ENCODE results near the gene TOM1L2. TPM values are rescaled to one million over a fixed set of nuclear protein-coding genes. Genes with fewer than 3 reads are reported as not detected.

The TOM1L2 gene
- total RNA-seq, 4 donors from 2014 or later = 15.6 to 85.9 (median 34.9) TPM

DNA sequence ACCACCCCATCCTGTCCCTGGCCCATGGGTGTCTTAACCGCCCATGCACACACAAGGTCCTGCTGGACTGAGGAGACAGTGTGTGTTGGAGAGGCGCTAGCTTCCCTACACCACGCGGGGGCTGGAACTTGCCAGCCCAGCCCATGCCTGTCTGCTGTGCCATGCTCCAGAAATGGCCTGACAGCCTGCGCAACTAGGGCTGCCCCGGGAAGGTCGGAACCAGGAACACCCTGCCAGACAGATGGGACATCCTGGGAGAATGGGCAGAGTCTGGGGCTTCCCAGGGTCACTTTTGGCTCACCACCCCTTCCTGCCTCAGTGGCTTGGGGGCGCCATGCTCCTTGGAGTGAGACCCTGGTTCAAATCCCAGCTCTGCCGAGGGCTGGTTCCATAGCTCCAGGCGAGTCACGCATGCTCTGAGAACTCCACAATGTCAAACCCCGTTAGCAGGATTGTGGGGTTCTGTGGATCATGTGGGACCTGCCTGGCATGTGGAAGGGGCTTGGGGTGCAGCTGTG, 171.6 kb downstream of the TOM1L2 start:
- no peaks in the 10 kb centered on the region for H3K27me3 ChIP-seq
- no peak for DNase-seq
- no peak overlapping the region for H3K4me3 ChIP-seq
- no peaks in the 10 kb centered on the region for H3K9me3 ChIP-seq
- TF ChIP-seq, protein P1, sequence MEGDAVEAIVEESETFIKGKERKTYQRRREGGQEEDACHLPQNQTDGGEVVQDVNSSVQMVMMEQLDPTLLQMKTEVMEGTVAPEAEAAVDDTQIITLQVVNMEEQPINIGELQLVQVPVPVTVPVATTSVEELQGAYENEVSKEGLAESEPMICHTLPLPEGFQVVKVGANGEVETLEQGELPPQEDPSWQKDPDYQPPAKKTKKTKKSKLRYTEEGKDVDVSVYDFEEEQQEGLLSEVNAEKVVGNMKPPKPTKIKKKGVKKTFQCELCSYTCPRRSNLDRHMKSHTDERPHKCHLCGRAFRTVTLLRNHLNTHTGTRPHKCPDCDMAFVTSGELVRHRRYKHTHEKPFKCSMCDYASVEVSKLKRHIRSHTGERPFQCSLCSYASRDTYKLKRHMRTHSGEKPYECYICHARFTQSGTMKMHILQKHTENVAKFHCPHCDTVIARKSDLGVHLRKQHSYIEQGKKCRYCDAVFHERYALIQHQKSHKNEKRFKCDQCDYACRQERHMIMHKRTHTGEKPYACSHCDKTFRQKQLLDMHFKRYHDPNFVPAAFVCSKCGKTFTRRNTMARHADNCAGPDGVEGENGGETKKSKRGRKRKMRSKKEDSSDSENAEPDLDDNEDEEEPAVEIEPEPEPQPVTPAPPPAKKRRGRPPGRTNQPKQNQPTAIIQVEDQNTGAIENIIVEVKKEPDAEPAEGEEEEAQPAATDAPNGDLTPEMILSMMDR (IDR thresholded peaks at IDR 0.05) = no peak
- no peak for TF ChIP-seq POLR2A (IDR thresholded peaks at IDR 0.05)
- no peaks in the 10 kb centered on the region for H3K36me3 ChIP-seq
- intact Hi-C loops (cut with DNase I; ENCODE audit: low total_unique reads) = no loop called here
- H3K4me1 ChIP-seq = no peaks in the 10 kb centered on the region
- H3K27ac ChIP-seq = no peak overlapping the region

DNA sequence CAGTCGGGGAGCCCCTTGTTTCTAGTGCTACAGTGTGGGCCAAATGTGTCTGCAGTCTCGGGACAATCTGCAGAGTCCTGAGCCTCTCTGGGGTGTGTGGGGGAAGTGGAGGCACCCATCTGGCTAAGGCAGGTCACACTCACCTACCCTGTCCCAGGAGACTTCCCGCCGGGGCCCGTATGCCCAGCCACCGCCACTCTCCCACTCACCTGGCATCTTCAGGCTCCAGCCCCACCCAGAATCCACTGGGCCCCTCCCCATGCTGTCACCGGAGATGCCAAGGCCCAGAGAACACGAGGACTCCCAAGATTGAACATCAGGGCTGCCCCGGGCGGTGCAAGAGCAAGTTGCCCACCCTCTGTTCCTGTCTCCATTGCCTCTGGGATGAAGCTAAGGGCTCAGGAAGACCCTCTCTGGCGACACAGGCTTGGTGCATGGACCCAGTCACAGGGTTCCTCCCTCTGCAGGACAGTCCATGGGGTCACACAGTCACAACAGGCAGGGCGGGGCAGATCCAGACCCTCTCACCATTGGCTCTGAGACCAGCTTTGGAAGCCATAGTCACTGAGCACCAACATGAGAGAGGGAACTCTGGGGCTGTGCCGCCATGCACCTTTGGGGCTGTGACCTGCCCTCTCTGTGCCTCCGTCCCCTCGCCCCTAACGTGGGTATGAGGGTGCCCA, 173.5 kb downstream of the TOM1L2 start:
- TF ChIP-seq, protein P1 (IDR thresholded peaks at IDR 0.05) = no peak
- no peak for TF ChIP-seq POLR2A (IDR thresholded peaks at IDR 0.05)
- H3K27ac ChIP-seq = no peak overlapping the region
- no peaks in the 10 kb centered on the region for H3K4me1 ChIP-seq
- H3K36me3 ChIP-seq = no peaks in the 10 kb centered on the region
- H3K9me3 ChIP-seq = no peaks in the 10 kb centered on the region
- intact Hi-C loops (cut with DNase I; ENCODE audit: low total_unique reads) = no loop called here
- no peak overlapping the region for H3K4me3 ChIP-seq
- DNase-seq = no peak
- no peaks in the 10 kb centered on the region for H3K27me3 ChIP-seq

DNA sequence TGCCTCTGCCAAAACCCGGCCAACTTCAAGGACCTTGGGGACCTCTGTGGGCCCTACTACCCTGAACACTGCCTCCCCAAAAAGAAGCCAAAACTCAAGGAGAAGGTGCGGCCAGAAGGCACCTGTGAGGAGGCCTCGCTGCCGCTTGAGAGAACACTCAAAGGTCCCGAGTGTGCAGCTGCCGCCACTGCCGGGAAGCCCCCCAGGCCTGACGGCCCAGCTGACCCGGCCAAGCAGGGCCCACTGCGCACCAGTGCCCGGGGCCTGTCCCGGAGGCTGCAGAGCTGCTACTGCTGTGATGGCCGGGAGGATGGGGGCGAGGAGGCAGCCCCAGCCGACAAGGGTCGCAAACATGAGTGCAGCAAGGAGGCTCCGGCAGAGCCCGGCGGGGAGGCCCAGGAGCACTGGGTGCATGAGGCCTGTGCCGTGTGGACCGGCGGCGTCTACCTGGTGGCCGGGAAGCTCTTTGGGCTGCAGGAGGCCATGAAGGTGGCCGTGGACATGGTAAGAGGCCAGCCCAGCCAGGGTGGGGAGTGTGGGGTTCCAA, 174.1 kb downstream of the TOM1L2 start:
- TF ChIP-seq, protein P1 (IDR thresholded peaks at IDR 0.05) = no peak
- no peak for TF ChIP-seq POLR2A (IDR thresholded peaks at IDR 0.05)
- no peaks in the 10 kb centered on the region for H3K27me3 ChIP-seq
- no peaks in the 10 kb centered on the region for H3K9me3 ChIP-seq
- no peaks in the 10 kb centered on the region for H3K36me3 ChIP-seq
- peaks cover 0 to 4% of the 10 kb centered on the region in 2 donors for H3K4me1 ChIP-seq
- H3K27ac ChIP-seq = no peak overlapping the region
- DNase-seq = no peak
- intact Hi-C loops (cut with DNase I; ENCODE audit: low total_unique reads) = no loop called here
- no peak overlapping the region for H3K4me3 ChIP-seq

DNA sequence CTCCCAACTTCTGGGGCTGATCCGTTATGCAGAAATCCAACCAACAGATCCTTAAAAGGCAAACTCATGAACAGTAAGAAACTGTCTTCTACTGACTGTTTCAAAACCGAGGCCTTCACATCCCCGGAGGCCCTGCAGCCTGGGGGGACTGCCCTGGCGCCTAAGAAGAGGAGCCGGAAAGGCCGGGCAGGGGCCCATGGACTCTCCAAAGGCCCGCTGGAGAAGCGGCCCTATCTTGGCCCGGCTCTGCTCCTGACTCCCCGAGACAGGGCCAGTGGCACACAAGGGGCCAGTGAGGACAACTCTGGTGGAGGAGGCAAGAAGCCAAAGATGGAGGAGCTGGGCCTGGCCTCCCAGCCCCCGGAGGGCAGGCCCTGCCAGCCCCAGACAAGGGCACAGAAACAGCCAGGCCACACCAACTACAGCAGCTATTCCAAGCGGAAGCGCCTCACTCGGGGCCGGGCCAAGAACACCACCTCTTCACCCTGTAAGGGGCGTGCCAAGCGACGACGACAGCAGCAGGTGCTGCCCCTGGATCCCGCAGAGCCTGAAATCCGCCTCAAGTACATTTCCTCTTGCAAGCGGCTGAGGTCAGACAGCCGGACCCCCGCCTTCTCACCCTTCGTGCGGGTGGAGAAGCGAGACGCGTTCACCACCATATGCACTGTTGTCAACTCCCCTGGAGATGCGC, 174.9 kb downstream of the TOM1L2 start:
- no peaks in the 10 kb centered on the region for H3K36me3 ChIP-seq
- no peak for DNase-seq
- no peak overlapping the region for H3K27ac ChIP-seq
- no peaks in the 10 kb centered on the region for H3K9me3 ChIP-seq
- H3K4me3 ChIP-seq = no peak overlapping the region
- peaks cover 0 to 7% of the 10 kb centered on the region in 2 donors for H3K4me1 ChIP-seq
- no peaks in the 10 kb centered on the region for H3K27me3 ChIP-seq
- intact Hi-C loops (cut with DNase I; ENCODE audit: low total_unique reads) = no loop called here
- no peak for TF ChIP-seq POLR2A (IDR thresholded peaks at IDR 0.05)
- TF ChIP-seq, protein P1 (IDR thresholded peaks at IDR 0.05) = no peak

DNA sequence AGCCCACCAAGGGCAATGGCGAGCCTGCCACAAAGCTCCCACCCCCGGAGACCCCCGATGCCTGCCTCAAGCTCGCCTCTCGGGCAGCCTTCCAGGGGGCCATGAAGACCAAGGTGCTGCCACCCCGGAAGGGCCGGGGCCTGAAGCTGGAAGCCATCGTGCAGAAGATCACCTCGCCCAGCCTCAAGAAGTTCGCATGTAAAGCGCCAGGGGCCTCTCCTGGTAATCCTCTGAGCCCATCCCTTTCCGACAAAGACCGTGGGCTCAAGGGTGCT, 175.5 kb downstream of the TOM1L2 start:
- TF ChIP-seq, protein P1 (IDR thresholded peaks at IDR 0.05) = no peak
- intact Hi-C loops (cut with DNase I; ENCODE audit: low total_unique reads) = no loop called here
- Histone ChIP-seq H3K36me3 (no peaks in the 10 kb centered on the region), H3K27ac (no peak overlapping the region), H3K27me3 (no peaks in the 10 kb centered on the region), H3K9me3 (no peaks in the 10 kb centered on the region), H3K4me1 (peaks cover 0 to 7% of the 10 kb centered on the region in 2 donors), H3K4me3 (no peak overlapping the region)
- DNase-seq = no peak

Data from uterus (tissue), 4 donors.